Inflammatory macrophage treated with lipopolysaccharide for 4 hours (primary cell): ENCODE results near the gene UTP11.

Experiments
- DNase-seq: peaks from one replicate; pipeline ENCODE4 v3.0.0-alpha.2; 2020

UTP11 gene

GRCh38 chr1:38073534-38074301 is 61.2 kb downstream of the UTP11 start:
- no peak for DNase-seq

- no peak for DNase-seq
Measured at GRCh38 chr1:38074302-38074677, 61.8 kb downstream of the UTP11 start.
